GM19035 (cell line): ENCODE measurements around the gene DLGAP4.

Source experiments
- ATAC-seq: cut with Tn5 transposase; IDR thresholded peaks from one replicate; pipeline ENCODE4 v1.9.1; 2021; ENCODE audit not compliant: unreplicated experiment

DLGAP4 gene

GRCh38 chr20:36306553-36307411, 643 bp downstream of the DLGAP4 start:
- ATAC-seq = no peak

GRCh38 chr20:36307412-36308325, 1.5 kb downstream of the DLGAP4 start:
- no peak for ATAC-seq

- ATAC-seq = no peak
These were observed 2.2 kb downstream of the DLGAP4 start for GRCh38 chr20:36308353-36308752.

- ATAC-seq = no peak
These were observed 2.8 kb downstream of the DLGAP4 start for GRCh38 chr20:36308986-36309385.

GRCh38 chr20:36309643-36310042, 3.5 kb downstream of the DLGAP4 start:
- ATAC-seq = no peak

GRCh38 chr20:36310215-36310981, 4.3 kb downstream of the DLGAP4 start:
- no peak for ATAC-seq

GRCh38 chr20:36311141-36311853, 5.2 kb downstream of the DLGAP4 start:
- ATAC-seq = no peak

- no peak for ATAC-seq
These were observed 6.0 kb downstream of the DLGAP4 start for GRCh38 chr20:36311854-36312723.

- ATAC-seq = no peak
These were observed 6.7 kb downstream of the DLGAP4 start for GRCh38 chr20:36312724-36313441.

GRCh38 chr20:36313476-36313875, 7.3 kb downstream of the DLGAP4 start:
- ATAC-seq = no peak

GRCh38 chr20:36313926-36314325, 7.8 kb downstream of the DLGAP4 start:
- ATAC-seq = no peak

- no peak for ATAC-seq
These were observed 8.8 kb downstream of the DLGAP4 start for GRCh38 chr20:36314734-36315544.

- ATAC-seq = no peak
These were observed 9.6 kb downstream of the DLGAP4 start for GRCh38 chr20:36315545-36316351.

GRCh38 chr20:36317675-36318074, 11.5 kb downstream of the DLGAP4 start:
- ATAC-seq = no peak

GRCh38 chr20:36318166-36318565, 12.0 kb downstream of the DLGAP4 start:
- ATAC-seq = no peak

GRCh38 chr20:36319356-36320260, 13.5 kb downstream of the DLGAP4 start:
- ATAC-seq = no peak
